Measurements from ENCODE around the gene CDKN1C. TPM values are rescaled to one million over a fixed set of nuclear protein-coding genes. Genes with fewer than 3 reads are reported as not detected.

Gene CDKN1C
- total RNA-seq (2014; rRNA removed; shearing (Covaris generic)) = 5.3 and 9.1 TPM in 2 replicates

DNA sequence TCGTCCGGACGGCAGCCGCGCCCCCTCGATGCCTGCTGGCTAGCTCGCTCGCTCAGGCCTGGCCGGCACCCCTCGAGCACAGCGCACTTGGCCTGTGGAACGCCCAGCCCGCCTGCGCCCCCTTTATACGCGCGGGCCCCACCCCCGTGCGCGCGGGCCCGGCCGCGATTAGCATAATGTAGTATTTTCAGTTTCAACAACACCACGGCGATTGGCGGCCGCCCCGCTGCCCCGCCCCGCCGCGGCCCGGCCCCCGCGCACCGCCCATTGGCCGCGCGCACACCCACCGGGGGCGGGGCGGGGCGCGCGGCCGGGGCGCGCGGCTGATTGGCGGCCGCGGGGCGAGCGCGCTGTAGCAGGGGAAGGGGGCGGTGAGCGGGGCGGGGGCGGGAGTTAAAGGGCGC, at the start of gene CDKN1C:
TSS of gene CDKN1C (minus strand) at position 98 of the 404 bp plus-strand sequence. CDS start 319 bp downstream, outside the sequence.
- DNase-seq (ENCODE audit: low spot score) = peak; percentile 65

GRCh38 chr11:2934611-2935239, 49.1 kb upstream of the CDKN1C start:
- DNase-seq (ENCODE audit: low spot score) = no peak

- no peak for DNase-seq (ENCODE audit: low spot score)
Measured at GRCh38 chr11:2934021-2934550, 48.5 kb upstream of the CDKN1C start.

DNA sequence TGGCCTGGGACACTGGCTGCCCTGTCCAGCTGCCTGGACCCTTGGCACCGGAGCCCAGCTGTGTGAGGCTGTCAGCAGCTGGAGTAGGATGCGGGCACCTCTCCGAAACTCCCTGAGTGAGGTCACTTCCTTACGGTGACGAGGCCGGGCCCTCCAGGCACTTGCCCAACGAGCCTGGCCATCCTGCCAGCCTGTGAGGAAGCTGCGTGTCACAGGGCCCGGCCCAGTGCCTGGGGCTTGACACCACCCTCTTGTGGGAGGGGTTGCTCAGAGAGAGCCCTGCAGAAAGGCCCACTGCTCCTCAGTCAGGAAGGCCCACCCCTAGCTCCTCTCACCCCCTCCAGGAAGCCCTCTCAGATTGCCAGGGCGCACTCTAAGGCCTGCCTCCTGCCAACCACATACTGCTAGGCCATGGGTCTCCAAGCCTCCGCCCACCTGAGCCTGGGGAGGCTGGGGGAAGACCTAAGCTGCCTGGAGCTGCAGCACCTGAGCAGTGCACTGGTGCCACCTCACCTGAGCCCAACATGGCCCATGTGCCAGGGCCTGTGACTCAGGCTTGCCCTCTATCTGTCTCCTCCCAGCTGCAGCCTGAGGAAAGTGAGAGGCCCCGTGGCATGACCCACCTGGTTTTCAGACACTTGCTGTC, 47.9 kb upstream of the CDKN1C start:
- peak; percentile 90 for DNase-seq (ENCODE audit: low spot score)

DNA sequence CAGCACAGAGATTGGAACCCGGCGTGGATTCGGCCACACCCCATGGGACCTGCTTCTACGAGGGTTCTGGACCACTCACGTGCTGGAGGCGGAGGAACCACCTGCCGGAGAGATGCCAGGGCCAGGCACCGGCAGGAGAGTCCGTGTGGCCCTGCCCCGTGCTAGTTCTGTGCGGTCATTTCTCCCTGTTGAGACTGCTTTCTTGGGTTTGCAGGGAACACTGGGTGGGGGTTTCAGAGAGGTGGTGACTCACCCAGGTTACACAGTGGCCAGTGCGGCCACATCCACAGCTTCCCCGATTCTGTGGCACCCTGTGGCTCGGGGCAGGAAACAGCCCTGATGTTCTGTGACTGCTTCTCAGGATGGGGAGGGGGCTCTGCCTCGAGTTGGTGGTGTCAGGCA, 47.3 kb upstream of the CDKN1C start:
- peak; percentile 58 for DNase-seq (ENCODE audit: low spot score)

GRCh38 chr11:2931771-2932738, 46.5 kb upstream of the CDKN1C start:
- DNase-seq (ENCODE audit: low spot score) = no peak

GRCh38 chr11:2931420-2931746, 45.8 kb upstream of the CDKN1C start:
- no peak for DNase-seq (ENCODE audit: low spot score)

GRCh38 chr11:2930704-2931419, 45.3 kb upstream of the CDKN1C start:
- peak; percentile 97 for DNase-seq (ENCODE audit: low spot score)

DNA sequence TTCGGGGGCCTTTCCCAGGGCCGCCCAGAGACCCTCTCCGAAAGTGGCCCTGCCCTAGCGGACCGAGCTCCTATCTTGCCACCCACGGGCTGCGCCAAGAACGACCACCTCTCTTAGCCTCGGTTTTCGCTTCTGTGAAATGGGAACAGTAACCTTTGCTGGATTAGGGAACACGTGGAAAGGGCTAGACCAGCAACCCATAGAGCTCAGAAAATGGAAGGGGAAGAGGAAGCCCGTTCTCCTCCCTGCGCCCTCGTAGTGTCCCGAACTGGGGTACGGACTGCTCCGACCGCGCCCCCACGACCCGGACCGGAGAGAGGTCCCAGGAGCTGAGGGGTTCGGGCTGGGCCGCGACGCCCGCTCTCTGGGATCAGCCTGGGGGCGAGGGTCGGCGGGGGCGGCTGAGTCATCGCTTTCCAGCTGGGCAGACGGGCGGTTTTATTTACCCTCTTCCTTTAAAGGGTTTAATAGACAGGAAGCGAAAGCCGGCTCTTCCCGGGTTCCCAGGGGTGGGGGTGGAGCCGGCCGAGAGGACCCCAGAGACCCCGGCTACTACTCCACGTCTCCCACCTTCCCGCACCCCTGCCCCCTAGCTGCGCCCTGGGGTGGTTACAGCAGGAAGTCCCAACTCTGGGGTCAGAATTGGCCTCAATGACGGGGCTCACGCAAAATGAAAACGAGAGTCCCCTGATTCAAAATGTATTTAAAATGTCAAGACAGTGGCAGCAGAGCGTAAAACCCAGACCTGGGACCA, 44.6 kb upstream of the CDKN1C start:
- peak; percentile 88 for DNase-seq (ENCODE audit: low spot score)

- peak; percentile 91 for DNase-seq (ENCODE audit: low spot score)
Measured at GRCh38 chr11:2929531-2929949, 44.0 kb upstream of the CDKN1C start.

- peak; percentile 86 for DNase-seq (ENCODE audit: low spot score)
Measured at GRCh38 chr11:2928605-2929530, 43.3 kb upstream of the CDKN1C start, which contains the start of gene PHLDA2. TSS of gene PHLDA2 (minus strand) at chr11:2929420. CDS start at chr11:2929364, 56 bp downstream.

DNA sequence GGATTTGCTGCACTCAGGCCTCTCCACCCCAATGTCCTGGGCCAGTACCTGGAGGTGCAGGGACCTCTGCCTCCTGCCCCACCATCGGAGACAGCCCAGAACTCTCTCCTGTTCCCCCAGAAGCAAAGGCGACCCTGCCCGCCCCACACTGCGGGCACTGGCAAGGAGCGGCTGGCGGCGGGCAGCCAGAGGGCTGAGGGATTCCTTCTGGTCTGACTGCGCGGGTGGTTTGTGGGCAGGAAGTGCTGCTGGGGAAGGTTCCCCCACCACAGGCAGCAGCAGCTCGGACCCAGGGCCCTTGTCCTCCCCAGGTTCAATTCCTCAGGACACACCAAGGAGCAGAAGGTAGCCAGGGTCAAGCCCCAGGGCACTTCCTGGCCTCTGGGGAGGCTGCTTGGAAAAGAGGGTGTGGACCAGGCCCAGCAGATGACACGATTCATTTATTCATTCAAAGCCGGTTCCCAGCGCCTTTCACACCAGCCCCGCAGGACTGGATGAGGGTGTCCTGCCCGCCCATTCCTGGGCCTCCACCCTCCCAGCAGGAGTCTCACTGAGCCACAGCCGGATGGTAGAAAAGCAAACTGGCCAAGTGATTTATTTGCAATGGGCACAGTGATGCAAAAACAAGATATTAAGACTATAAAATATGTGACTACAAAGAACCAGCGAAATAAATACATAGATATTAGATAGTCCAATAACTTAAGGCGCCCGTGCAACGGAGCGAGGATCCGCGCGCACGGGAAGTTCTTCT, 42.5 kb upstream of the CDKN1C start:
- DNase-seq (ENCODE audit: low spot score) = peak; percentile 73

DNA sequence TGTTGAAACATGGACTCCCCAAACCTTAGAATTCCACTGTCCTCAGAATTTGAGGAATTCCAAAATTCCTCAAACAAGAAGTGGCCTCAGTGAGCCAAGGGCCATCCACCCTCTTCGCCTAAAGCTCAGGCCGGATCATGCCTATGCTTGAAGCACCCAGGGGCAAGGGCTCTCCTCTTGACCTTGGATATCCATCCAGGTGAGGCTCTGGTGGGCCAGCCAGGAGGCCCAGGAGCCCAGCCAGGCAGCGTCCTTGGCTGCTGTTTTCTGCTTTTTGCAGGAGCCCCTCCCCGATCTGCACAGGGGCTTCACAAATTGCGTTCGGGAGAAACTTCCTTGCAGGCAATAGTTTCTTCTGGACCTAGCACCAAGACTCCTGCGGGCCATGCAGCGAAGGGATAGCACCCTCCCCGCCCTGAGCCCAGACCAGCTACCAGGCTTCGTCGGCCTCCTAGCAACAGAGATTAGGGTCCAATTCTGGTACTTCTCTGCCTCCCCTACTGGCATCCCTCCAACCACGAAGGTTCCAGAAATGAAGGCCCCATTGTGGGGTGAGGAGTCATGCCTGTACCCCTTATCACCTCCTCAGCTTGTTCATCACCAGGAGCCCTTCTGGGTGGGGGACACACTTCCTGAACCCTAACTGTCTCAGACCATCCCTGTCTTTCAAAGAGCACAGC, 41.7 kb upstream of the CDKN1C start:
- peak; percentile 50 for DNase-seq (ENCODE audit: low spot score)

DNA sequence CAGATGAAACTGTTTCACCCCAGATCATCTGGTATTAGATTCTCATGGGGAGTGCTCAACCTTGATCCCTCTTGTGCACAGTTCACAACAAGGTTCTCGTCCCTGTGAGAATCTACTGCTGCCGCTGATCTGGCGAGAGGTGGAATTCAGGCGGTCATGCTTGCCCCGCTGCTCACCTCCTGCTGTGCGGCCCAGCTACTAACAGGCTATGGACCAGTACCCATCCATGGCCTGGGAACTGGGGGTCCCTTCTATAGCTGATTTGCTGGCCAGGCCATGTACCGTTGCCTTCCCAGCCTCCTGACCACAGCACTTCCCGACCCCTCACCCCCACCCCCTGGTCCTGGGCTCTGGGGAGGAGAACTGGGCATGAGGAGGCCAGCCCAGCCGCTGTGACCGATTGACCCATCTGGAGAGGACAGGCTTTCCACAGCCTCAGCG, 41.1 kb upstream of the CDKN1C start:
- DNase-seq (ENCODE audit: low spot score) = peak; percentile 65

DNA sequence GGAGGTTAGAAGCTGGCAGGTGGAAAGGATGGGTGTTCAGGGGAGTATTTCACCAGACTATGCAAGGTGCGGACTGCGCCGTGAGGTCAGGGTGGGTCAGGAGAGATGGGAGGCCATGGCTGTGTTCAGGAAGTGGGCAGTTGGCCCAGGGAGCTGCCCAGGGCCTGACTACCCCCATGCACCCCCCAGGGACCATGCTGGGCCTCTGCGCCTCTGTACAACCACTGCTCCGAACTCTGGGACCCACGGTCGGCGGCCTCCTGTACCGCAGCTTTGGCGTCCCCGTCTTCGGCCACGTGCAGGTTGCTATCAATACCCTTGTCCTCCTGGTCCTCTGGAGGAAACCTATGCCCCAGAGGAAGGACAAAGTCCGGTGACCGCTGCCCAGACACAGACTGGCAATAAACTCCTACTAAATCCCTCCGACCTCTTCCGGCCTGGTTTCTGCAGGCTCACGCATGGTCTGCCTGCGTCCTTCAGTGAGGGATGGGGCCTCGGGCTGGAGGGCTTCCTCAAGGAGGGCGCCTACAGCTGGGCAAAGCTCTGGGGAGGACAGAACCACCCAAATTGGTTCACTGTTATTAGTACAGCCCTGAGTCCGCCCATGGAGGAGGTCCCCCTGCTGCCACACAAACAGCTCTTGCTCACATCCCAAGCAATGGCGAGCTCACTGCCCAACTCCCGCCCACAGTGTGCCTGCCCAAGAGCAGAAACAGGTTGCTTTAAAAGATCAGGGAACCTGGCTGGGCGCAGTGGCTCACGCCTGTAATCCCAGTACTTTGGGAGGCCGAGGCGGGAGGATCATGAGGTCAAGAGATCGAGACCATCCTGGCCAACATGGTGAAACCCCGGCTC, 39.5 kb upstream of the CDKN1C start:
- peak; percentile 73 for DNase-seq (ENCODE audit: low spot score)

DNA sequence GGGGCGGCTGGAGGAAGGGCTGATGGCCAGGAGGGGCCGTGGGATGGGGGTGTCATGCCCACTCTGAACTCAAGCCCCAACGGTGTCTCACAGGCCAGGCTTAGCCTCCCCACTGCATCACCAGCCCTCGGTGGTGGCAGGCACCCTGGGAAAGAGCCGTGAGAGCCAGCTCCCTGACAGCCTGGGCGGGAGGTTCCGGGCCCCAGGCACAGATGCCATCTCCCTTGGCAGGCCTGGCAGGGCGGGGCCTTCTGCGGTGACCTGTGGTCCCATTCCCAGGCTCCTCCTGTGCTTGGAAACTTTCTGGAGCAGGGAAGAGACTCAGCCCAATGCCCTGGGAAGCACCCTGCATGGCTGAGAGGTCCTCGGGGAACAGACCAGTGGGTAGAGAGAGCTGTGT, 38.8 kb upstream of the CDKN1C start:
- DNase-seq (ENCODE audit: low spot score) = peak; percentile 95

Data from HT-29 (cell line).